Liver (tissue), 9 donors: Measurements from ENCODE around the gene CYBRD1. TPM values are rescaled to one million over a fixed set of nuclear protein-coding genes. Genes with fewer than 3 reads are reported as not detected.
A peak's percentile ranks its signal among the peaks of the same experiment; 100 is the strongest.

ENCODE experiments used
- DNase-seq: peaks from one replicate; pipeline ENCODE4 v3.0.0-alpha.2; 2017; ENCODE audit warnings: low spot score
- H3K27ac ChIP-seq, 2 donors: one replicate each; pipeline ENCODE4 v1.7.0; 2013; ENCODE audit warnings: inconsistent platforms in 2 of 2, low read length in 2 of 2, control low read depth in 1 of 2, low read depth in 1 of 2, mild to moderate bottlenecking in 1 of 2
- H3K27me3 ChIP-seq, 4 donors: one replicate each; pipeline versions ENCODE4 v1.6.1 to v1.7.0; 2013; ENCODE audit warnings: low read length in 3 of 4, inconsistent platforms in 1 of 4, mild to moderate bottlenecking in 1 of 4, moderate library complexity in 1 of 4; ENCODE audit not compliant: control insufficient read depth in 4 of 4, insufficient read depth in 4 of 4
- H3K36me3 ChIP-seq, 4 donors: one replicate each; pipeline versions ENCODE4 v1.6.1 to v1.7.0; 2013; ENCODE audit warnings: low read length in 3 of 4, mild to moderate bottlenecking in 3 of 4, low read depth in 1 of 4, moderate library complexity in 1 of 4; ENCODE audit not compliant: control insufficient read depth in 4 of 4, insufficient read depth in 3 of 4
- H3K4me1 ChIP-seq, 4 donors: one replicate each; pipeline versions ENCODE4 v1.6.1 to v1.7.0; 2013; ENCODE audit warnings: low read length in 3 of 4, mild to moderate bottlenecking in 3 of 4, moderate library complexity in 1 of 4; ENCODE audit not compliant: control insufficient read depth in 4 of 4, insufficient read depth in 4 of 4
- H3K4me3 ChIP-seq, 3 donors: one replicate each; pipeline versions ENCODE4 v1.6.1 to v1.7.0; 2013; ENCODE audit warnings: low read length in 3 of 3, control low read depth in 1 of 3, low read depth in 1 of 3, mild to moderate bottlenecking in 1 of 3
- H3K9ac ChIP-seq, 2 donors: one replicate each; pipeline ENCODE4 v1.7.0; 2013; ENCODE audit warnings: low read length in 2 of 2, mild to moderate bottlenecking in 2 of 2, moderate library complexity in 2 of 2, control low read depth in 1 of 2, low read depth in 1 of 2
- H3K9me3 ChIP-seq, 4 donors: one replicate each; pipeline versions ENCODE4 v1.6.1 to v1.7.0; 2013; ENCODE audit warnings: low read length in 3 of 4; ENCODE audit not compliant: control insufficient read depth in 4 of 4
- FOXA1 ChIP-seq: IDR thresholded peaks from 2 replicates; pipeline ENCODE4 v1.6.1; 2016; ENCODE audit warnings: antibody characterized with exemption
- FOXA2 ChIP-seq: IDR thresholded peaks from 2 replicates; pipeline ENCODE4 v1.6.1; 2016; ENCODE audit warnings: antibody characterized with exemption
- HNF4G ChIP-seq: IDR thresholded peaks from 2 replicates; pipeline ENCODE4 v1.6.1; 2016; ENCODE audit warnings: antibody characterized with exemption
- RAD21 ChIP-seq, 2 donors: IDR thresholded peaks; 2 replicates each; pipeline ENCODE4 v1.6.1; 2016; ENCODE audit warnings: antibody characterized with exemption in 2 of 2, mild to moderate bottlenecking in 2 of 2
- RXRA ChIP-seq, 2 donors: IDR thresholded peaks; 2 replicates each; pipeline ENCODE4 v1.6.1; 2017 to 2018; ENCODE audit warnings: antibody characterized with exemption in 2 of 2, mild to moderate bottlenecking in 1 of 2
- YY1 ChIP-seq: IDR thresholded peaks from 2 replicates; pipeline ENCODE4 v1.6.1; 2016; ENCODE audit warnings: antibody characterized with exemption, mild to moderate bottlenecking
- WGBS: extraction: QIAGEN DNeasy Blood & Tissue Kit; methylation state at CpG from one replicate; pipeline ENCODE4 v1.1.7; 2013; 5-methylcytosine and 5-hydroxymethylcytosine counted together
- polyA plus RNA-seq, 2 donors: library from polyadenylated mRNA; stranded (reverse) in 1 of 2; unstranded in 1 of 2; fragments of 200-250 nt in 1 of 2; fragments of >200 nt in 1 of 2; fragmentation: Nextera tagmentation in 1 of 2; extraction: Ambion mirVana in 1 of 2; gene quantifications; one replicate each; pipeline versions ENCODE4 v1.2.1 to v1.2.3, GENCODE V29; 2013 to 2015
- total RNA-seq, 2 donors: library from RNA; depleted of rRNA; stranded (reverse); fragments of >200 nt; gene quantifications; one replicate each; pipeline ENCODE4 v1.2.3, GENCODE V29; 2014
- TF ChIP-seq, protein P1 (sequence below): IDR thresholded peaks from 2 replicates; pipeline ENCODE4 v1.6.1; 2016; ENCODE audit warnings: antibody characterized with exemption
- TF ChIP-seq, protein P2 (sequence below): fragments of 150-350 bp; IDR thresholded peaks from 2 replicates; pipeline ENCODE4 v1.5.1; 2017; ENCODE audit warnings: improper control_type of control experiment, low read depth, low read length; ENCODE audit not compliant: missing input control
- TF ChIP-seq, protein P3 (sequence below): IDR thresholded peaks from 2 replicates; pipeline ENCODE4 v1.6.1; 2016; ENCODE audit warnings: antibody characterized with exemption
- donor health status: healthy.
- donor health status: healthy.
- donor health status: healthy.
- donor health status: healthy.
- donor health status: healthy.

The CYBRD1 gene
- total and polyA plus RNA-seq, 4 donors = 5.8 to 51.1 (median 9.4) TPM

DNA sequence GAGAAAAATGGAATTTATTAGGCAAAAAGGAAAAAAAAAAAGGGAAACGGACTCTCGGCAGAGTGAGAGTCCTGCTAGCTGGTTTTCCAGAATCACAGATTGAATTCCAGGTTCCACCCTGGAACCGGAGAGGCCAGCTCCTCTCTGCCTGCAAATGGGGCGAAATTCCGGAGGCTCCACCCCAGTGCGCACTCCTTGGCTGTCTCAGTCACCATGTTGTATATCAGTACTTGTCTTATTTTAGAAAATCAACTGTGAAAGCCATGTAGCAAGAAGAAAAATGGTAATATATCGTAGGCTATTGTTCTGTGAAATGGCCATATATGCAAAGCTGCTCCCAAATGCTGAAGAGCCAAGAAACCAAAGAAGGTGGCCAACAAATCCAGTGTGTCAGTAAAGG is 49.4 kb downstream of the CYBRD1 start (continued):
- TF ChIP-seq, protein P1, sequence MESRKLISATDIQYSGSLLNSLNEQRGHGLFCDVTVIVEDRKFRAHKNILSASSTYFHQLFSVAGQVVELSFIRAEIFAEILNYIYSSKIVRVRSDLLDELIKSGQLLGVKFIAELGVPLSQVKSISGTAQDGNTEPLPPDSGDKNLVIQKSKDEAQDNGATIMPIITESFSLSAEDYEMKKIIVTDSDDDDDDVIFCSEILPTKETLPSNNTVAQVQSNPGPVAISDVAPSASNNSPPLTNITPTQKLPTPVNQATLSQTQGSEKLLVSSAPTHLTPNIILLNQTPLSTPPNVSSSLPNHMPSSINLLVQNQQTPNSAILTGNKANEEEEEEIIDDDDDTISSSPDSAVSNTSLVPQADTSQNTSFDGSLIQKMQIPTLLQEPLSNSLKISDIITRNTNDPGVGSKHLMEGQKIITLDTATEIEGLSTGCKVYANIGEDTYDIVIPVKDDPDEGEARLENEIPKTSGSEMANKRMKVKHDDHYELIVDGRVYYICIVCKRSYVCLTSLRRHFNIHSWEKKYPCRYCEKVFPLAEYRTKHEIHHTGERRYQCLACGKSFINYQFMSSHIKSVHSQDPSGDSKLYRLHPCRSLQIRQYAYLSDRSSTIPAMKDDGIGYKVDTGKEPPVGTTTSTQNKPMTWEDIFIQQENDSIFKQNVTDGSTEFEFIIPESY = no peak
- TF ChIP-seq RAD21 (IDR thresholded peaks at IDR 0.05) (no peak), FOXA2 (no peak), HNF4G (no peak), YY1 (no peak)

DNA sequence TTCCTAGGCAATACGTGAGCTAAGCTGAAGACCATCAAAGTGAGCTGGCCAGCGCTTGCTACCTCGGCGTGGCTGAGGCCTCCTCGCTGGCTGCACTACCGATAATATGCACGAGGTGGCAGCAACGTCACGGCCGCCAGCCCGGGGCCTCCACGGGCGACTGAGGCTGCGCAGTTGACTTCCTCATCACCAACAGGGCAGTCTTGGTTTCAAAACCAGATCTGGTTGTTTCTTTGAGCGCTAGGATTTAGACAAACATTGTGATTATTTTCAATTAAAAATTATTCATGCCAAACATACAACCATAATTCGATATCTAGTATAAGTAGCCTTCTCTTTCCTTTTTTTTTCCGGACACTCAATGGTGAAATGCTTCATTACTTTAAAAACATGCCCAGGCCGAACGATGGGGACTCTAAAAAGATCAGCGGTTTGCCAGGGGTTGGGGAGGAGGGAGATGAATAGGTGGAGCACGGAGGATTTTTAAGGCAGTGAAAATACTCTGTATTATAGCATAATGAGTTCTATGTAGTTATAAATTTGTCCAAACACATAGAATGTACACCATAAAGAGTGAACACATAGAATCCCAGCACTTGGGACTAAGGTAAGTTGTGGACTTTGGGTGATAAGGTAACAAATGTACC is 52.0 kb downstream of the CYBRD1 start:
- Histone ChIP-seq H3K9ac (no peak overlapping the region), H3K27me3 (no peaks in the 10 kb centered on the region), H3K36me3 (no peaks in the 10 kb centered on the region), H3K4me1 (no peaks in the 10 kb centered on the region), H3K4me3 (no peak overlapping the region), H3K9me3 (no peaks in the 10 kb centered on the region), H3K27ac (no peak overlapping the region)
- WGBS = 29% methylated on average over 21 of the region's 21 CpGs
- TF ChIP-seq FOXA1 (no peak), RAD21 (IDR thresholded peaks at IDR 0.05) (peak; percentile 89 to 95)
- TF ChIP-seq, protein P2, sequence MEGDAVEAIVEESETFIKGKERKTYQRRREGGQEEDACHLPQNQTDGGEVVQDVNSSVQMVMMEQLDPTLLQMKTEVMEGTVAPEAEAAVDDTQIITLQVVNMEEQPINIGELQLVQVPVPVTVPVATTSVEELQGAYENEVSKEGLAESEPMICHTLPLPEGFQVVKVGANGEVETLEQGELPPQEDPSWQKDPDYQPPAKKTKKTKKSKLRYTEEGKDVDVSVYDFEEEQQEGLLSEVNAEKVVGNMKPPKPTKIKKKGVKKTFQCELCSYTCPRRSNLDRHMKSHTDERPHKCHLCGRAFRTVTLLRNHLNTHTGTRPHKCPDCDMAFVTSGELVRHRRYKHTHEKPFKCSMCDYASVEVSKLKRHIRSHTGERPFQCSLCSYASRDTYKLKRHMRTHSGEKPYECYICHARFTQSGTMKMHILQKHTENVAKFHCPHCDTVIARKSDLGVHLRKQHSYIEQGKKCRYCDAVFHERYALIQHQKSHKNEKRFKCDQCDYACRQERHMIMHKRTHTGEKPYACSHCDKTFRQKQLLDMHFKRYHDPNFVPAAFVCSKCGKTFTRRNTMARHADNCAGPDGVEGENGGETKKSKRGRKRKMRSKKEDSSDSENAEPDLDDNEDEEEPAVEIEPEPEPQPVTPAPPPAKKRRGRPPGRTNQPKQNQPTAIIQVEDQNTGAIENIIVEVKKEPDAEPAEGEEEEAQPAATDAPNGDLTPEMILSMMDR = peak; percentile 92
- DNase-seq = peak; percentile 86

DNA sequence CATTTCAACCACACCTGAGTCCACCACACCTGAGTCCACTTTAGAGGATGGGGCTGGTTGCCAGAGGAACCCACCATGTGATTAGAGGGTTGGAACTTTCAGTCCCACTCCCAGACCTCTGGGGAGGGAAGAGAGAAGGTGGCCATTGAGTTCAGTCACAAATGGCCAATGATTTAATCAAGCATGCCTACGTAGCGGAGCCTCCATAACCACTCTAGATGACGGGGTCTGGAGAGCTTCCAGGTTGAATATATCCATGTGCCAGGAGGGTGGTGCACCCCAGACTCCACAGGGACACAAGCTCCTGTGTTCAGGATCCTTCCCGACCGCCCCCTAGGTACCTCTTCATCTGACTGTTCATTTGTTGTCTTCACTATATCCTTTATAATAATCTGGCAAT is 53.3 kb downstream of the CYBRD1 start:
- DNase-seq = no peak
- no peaks in the 10 kb centered on the region for H3K27me3 ChIP-seq
- no peak overlapping the region for H3K4me3 ChIP-seq
- H3K4me1 ChIP-seq = no peaks in the 10 kb centered on the region
- WGBS = 86% methylated on average over 5 of the region's 5 CpGs
- no peaks in the 10 kb centered on the region for H3K9me3 ChIP-seq
- H3K36me3 ChIP-seq = no peaks in the 10 kb centered on the region
- H3K9ac ChIP-seq = no peak overlapping the region
- H3K27ac ChIP-seq = no peak overlapping the region
- TF ChIP-seq, protein P1 = no peak
- TF ChIP-seq FOXA2 = no peak
- TF ChIP-seq, protein P3, sequence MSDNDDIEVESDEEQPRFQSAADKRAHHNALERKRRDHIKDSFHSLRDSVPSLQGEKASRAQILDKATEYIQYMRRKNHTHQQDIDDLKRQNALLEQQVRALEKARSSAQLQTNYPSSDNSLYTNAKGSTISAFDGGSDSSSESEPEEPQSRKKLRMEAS = no peak
- TF ChIP-seq RAD21 (IDR thresholded peaks at IDR 0.05) = no peak
- no peak for TF ChIP-seq RXRA (IDR thresholded peaks at IDR 0.05)
- TF ChIP-seq, protein P2 = no peak
